Parathyroid adenoma (tissue), 2 donors: Measurements from ENCODE around the gene DIAPH1.

ENCODE experiments used
- H2AFZ ChIP-seq: fragments of 300-600 bp; sonication (generic); one replicate; pipeline ENCODE4 v1.7.0; 2017; ENCODE audit warnings: antibody characterized with exemption, mild to moderate bottlenecking
- H3K27ac ChIP-seq: fragments of 300-600 bp; sonication (generic); one replicate; pipeline ENCODE4 v1.7.0; 2017
- H3K27me3 ChIP-seq: fragments of 300-600 bp; sonication (generic); one replicate; pipeline ENCODE4 v1.7.0; 2017; ENCODE audit warnings: low read length; ENCODE audit not compliant: control insufficient read depth, insufficient read depth
- H3K36me3 ChIP-seq: fragments of 300-600 bp; sonication (generic); one replicate; pipeline ENCODE4 v1.7.0; 2017; ENCODE audit warnings: low read length; ENCODE audit not compliant: control insufficient read depth, insufficient read depth
- H3K4me1 ChIP-seq: fragments of 300-600 bp; sonication (generic); one replicate; pipeline ENCODE4 v1.7.0; 2017; ENCODE audit warnings: control low read depth
- H3K4me2 ChIP-seq: fragments of 300-600 bp; sonication (generic); one replicate; pipeline ENCODE4 v1.7.0; 2017; ENCODE audit warnings: low read length
- H3K4me3 ChIP-seq: fragments of 300-600 bp; sonication (generic); one replicate; pipeline ENCODE4 v1.7.0; 2017; ENCODE audit warnings: low read depth, low read length
- H3K79me2 ChIP-seq: fragments of 300-600 bp; sonication (generic); one replicate; pipeline ENCODE4 v1.7.0; 2017; ENCODE audit warnings: control low read depth
- H3K9ac ChIP-seq: fragments of 300-600 bp; sonication (generic); one replicate; pipeline ENCODE4 v1.7.0; 2017; ENCODE audit warnings: mild to moderate bottlenecking
- H3K9me3 ChIP-seq: fragments of 300-600 bp; sonication (generic); one replicate; pipeline ENCODE4 v1.7.0; 2017; ENCODE audit warnings: low read length; ENCODE audit not compliant: control insufficient read depth
- TF ChIP-seq, protein P1 (sequence below): fragments of 300-600 bp; sonication (generic); IDR thresholded peaks from one replicate; pipeline ENCODE4 v1.7.0; 2017; ENCODE audit warnings: antibody characterized with exemption, mild to moderate bottlenecking
- donor health status: primary hyperparathyroidism.

Gene DIAPH1

DNA sequence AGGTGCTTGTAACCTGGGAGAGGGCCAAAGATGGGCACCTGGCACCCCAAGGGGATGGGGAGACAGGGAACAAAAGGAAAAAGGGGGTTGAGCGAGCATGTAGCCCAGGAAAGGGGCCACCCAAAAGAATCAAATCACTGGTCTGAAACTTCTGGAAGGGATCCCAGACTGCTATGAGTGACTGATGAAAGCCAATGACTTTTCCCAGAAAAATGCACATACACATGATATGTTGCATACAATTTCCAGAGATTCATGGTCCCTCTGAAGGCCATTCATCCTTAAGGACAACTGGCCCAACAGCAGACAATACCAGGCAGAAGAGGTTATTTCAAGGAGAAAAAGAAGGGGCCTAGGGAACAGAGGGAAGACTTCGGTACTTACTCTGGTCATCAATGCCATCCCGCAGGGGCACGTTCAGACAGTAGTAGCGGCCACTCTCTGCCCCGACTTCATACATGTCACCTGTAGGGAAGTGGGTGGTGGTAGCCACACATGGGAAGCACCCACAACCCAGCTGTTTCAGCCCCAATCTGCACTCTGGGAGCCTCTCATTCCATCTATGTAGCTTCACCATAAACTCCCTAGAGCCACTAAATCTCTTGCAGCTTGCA lies 9.5 kb upstream of the DIAPH1 start:
- Histone ChIP-seq H3K4me1 (peaks cover 18% of the 10 kb centered on the region), H3K9ac (no peak overlapping the region), H3K4me3 (no peak overlapping the region), H3K36me3 (no peaks in the 10 kb centered on the region), H2AFZ (no peak overlapping the region), H3K9me3 (no peaks in the 10 kb centered on the region), H3K79me2 (peaks cover 4% of the 10 kb centered on the region), H3K27me3 (no peaks in the 10 kb centered on the region), H3K4me2 (no peak overlapping the region), H3K27ac (no peak overlapping the region)
- TF ChIP-seq, protein P1, sequence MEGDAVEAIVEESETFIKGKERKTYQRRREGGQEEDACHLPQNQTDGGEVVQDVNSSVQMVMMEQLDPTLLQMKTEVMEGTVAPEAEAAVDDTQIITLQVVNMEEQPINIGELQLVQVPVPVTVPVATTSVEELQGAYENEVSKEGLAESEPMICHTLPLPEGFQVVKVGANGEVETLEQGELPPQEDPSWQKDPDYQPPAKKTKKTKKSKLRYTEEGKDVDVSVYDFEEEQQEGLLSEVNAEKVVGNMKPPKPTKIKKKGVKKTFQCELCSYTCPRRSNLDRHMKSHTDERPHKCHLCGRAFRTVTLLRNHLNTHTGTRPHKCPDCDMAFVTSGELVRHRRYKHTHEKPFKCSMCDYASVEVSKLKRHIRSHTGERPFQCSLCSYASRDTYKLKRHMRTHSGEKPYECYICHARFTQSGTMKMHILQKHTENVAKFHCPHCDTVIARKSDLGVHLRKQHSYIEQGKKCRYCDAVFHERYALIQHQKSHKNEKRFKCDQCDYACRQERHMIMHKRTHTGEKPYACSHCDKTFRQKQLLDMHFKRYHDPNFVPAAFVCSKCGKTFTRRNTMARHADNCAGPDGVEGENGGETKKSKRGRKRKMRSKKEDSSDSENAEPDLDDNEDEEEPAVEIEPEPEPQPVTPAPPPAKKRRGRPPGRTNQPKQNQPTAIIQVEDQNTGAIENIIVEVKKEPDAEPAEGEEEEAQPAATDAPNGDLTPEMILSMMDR = no peak

DNA sequence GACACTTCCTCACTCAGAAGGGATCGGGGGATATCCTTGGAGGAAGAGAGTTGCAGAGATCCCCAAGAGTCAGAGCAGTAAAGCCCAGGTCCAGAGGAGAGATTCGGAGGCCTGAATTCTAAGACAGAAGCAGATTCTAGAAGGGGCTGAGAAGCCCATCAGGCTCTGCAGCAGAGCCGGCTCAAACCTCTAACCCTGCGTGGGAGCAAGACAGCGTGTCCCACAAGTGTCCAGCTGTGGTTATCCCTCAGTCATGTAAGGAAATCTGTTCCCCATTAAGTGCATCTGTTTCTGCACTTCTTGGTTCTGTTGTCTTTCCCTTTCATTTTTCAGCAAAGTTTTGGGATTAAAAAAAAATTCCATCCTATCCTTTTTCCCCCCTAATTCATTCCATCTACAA lies 4.8 kb upstream of the DIAPH1 start:
- H3K27ac ChIP-seq = no peak overlapping the region
- no peak overlapping the region for H3K4me2 ChIP-seq
- no peak overlapping the region for H2AFZ ChIP-seq
- TF ChIP-seq, protein P1 = no peak
- H3K9me3 ChIP-seq = no peaks in the 10 kb centered on the region
- H3K27me3 ChIP-seq = no peaks in the 10 kb centered on the region
- H3K4me3 ChIP-seq = no peak overlapping the region
- peaks cover 18% of the 10 kb centered on the region for H3K4me1 ChIP-seq
- H3K36me3 ChIP-seq = no peaks in the 10 kb centered on the region
- H3K79me2 ChIP-seq = no peaks in the 10 kb centered on the region
- no peak overlapping the region for H3K9ac ChIP-seq

DNA sequence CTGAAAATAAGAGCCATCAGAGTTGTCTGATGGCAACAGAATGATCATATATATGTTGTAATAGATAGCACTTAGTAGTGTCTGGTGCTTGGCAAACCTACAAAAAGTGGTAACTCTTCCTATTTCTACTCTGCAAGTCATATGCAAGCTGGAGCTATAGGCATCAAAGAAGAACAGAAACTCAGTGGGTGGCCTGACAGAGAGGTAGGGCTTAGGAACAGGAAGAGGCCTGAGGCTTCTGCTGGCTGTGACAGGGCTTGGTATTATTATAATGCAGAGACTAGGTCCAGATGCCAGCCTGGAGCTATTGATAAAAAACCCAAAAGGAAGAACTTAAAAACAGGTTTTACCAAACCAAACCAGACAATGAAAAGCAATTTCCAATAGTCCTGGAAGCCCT lies 4.4 kb upstream of the DIAPH1 start:
- no peak overlapping the region for H3K27ac ChIP-seq
- peaks cover 18% of the 10 kb centered on the region for H3K4me1 ChIP-seq
- no peak overlapping the region for H3K4me3 ChIP-seq
- H3K4me2 ChIP-seq = no peak overlapping the region
- no peak overlapping the region for H2AFZ ChIP-seq
- no peaks in the 10 kb centered on the region for H3K27me3 ChIP-seq
- no peaks in the 10 kb centered on the region for H3K9me3 ChIP-seq
- no peaks in the 10 kb centered on the region for H3K79me2 ChIP-seq
- no peaks in the 10 kb centered on the region for H3K36me3 ChIP-seq
- H3K9ac ChIP-seq = no peak overlapping the region
- TF ChIP-seq, protein P1 = no peak

DNA sequence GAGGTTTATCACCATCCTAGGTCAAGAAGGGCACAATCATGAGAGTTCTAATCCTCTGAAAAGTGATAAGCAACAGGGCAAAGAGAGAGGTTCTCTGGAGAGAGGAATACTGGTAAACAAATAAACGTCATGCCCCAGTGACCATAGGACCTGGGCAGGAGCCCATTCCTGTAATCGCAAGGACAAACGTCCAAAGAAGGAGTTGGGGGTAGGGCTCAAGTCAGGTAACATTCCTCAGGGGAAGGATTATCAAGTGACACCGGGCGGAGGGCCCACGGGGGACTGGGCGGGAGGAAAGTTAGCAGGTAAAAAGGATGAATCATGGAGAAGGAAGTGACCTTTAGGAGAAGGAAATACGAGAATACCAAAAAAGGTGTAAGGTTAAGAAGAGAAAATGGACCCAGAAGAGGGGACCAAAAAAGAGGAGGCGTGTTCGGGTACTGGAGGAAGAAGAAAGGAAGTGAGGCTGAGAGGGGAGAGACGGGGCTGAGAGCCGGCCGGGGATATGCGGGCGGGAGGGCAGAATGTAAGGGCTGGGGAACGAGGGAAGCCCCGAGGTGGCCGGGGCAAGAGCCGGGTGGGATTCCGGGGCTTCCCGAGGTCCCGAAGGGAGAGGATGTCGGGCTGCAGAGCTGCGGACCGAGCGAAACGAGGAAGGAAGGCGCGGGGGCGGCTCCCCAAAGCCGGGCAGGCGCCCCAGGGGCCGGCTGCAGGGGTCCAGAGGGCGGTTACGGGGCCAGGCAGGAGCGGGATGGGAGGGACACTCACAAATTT lies 583 bp downstream of the DIAPH1 start:
- TF ChIP-seq, protein P1 = no peak
- H3K9ac ChIP-seq = peak overlapping the region; percentile 79
- H3K79me2 ChIP-seq = peaks cover 12% of the 10 kb centered on the region
- H3K4me2 ChIP-seq = peak overlapping the region; percentile 86
- H2AFZ ChIP-seq = peak overlapping the region; percentile 84
- H3K27me3 ChIP-seq = no peaks in the 10 kb centered on the region
- peak overlapping the region; percentile 82 for H3K27ac ChIP-seq
- no peaks in the 10 kb centered on the region for H3K9me3 ChIP-seq
- peaks cover 14% of the 10 kb centered on the region for H3K4me1 ChIP-seq
- H3K4me3 ChIP-seq = peak overlapping the region; percentile 90
- H3K36me3 ChIP-seq = no peaks in the 10 kb centered on the region
